Transverse colon (tissue), 4 donors: ENCODE measurements around the gene NUMBL.

Source experiments
- POLR2A ChIP-seq: fragments of 450-650 bp; IDR thresholded peaks from one replicate; pipeline ENCODE4 v1.6.1; 2016; ENCODE audit warnings: antibody characterized with exemption, mild to moderate bottlenecking, moderate library complexity
- POLR2AphosphoS5 ChIP-seq, 3 donors: sonication (generic); formaldehyde crosslinking; IDR thresholded peaks; one replicate each; pipeline ENCODE4 v1.6.1; 2016; ENCODE audit warnings: antibody characterized with exemption in 3 of 3
- TF ChIP-seq, protein P1 (sequence below), 5 experiments: fragments of 200-600 bp in 3 of 5; fragments of 450-650 bp in 2 of 5; sonication (generic) in 3 of 5; IDR thresholded peaks; 1 replicate in 2 of 5; 2 replicates in 3 of 5; pipeline ENCODE4 v1.5.1; 2016 to 2017; ENCODE audit warnings: antibody characterized with exemption in 5 of 5, inconsistent platforms in 3 of 5, mild to moderate bottlenecking in 2 of 5, moderate library complexity in 1 of 5

- TF ChIP-seq, protein P1, sequence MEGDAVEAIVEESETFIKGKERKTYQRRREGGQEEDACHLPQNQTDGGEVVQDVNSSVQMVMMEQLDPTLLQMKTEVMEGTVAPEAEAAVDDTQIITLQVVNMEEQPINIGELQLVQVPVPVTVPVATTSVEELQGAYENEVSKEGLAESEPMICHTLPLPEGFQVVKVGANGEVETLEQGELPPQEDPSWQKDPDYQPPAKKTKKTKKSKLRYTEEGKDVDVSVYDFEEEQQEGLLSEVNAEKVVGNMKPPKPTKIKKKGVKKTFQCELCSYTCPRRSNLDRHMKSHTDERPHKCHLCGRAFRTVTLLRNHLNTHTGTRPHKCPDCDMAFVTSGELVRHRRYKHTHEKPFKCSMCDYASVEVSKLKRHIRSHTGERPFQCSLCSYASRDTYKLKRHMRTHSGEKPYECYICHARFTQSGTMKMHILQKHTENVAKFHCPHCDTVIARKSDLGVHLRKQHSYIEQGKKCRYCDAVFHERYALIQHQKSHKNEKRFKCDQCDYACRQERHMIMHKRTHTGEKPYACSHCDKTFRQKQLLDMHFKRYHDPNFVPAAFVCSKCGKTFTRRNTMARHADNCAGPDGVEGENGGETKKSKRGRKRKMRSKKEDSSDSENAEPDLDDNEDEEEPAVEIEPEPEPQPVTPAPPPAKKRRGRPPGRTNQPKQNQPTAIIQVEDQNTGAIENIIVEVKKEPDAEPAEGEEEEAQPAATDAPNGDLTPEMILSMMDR (IDR thresholded peaks at IDR 0.05), result no peak
- no peak for TF ChIP-seq POLR2A
- no peak for TF ChIP-seq POLR2AphosphoS5 (IDR thresholded peaks at IDR 0.05)
These were observed 3.4 kb upstream of the NUMBL start for GRCh38 chr19:40693896-40694295.
